Measurements from ENCODE around the gene COL21A1.

The COL21A1 gene

GRCh38 chr6:56091159-56091869 lies 156.1 kb downstream of the COL21A1 start:
- WGBS (ENCODE audit: insufficient coverage, insufficient read length), result no CpG with 5 or more reads among the region's 3 CpGs
- Histone ChIP-seq H3K36me3 (ENCODE audit: control insufficient read depth, insufficient read depth, low read length) (no peaks in the 10 kb centered on the region), H3K9me3 (ENCODE audit: control insufficient read depth, insufficient read depth, low read length) (no peaks in the 10 kb centered on the region), H3K4me3 (ENCODE audit: low read length) (no peak overlapping the region), H3K27ac (ENCODE audit: low read length) (no peak overlapping the region), H3K4me1 (ENCODE audit: control insufficient read depth, insufficient read depth, low read length) (no peaks in the 10 kb centered on the region), H3K27me3 (ENCODE audit: control insufficient read depth, insufficient read depth, low read length) (no peaks in the 10 kb centered on the region)
- no peak for DNase-seq (ENCODE audit: low read depth, low spot score)

- Histone ChIP-seq H3K4me1 (ENCODE audit: control insufficient read depth, insufficient read depth, low read length) (no peaks in the 10 kb centered on the region), H3K36me3 (ENCODE audit: control insufficient read depth, insufficient read depth, low read length) (no peaks in the 10 kb centered on the region), H3K27me3 (ENCODE audit: control insufficient read depth, insufficient read depth, low read length) (no peaks in the 10 kb centered on the region), H3K9me3 (ENCODE audit: control insufficient read depth, insufficient read depth, low read length) (no peaks in the 10 kb centered on the region), H3K4me3 (ENCODE audit: low read length) (no peak overlapping the region), H3K27ac (ENCODE audit: low read length) (no peak overlapping the region)
- WGBS (ENCODE audit: insufficient coverage, insufficient read length), result no CpG with 5 or more reads among the region's 4 CpGs
- no peak for DNase-seq (ENCODE audit: low read depth, low spot score)
These were observed 158.7 kb downstream of the COL21A1 start for GRCh38 chr6:56088641-56089040.

DNA sequence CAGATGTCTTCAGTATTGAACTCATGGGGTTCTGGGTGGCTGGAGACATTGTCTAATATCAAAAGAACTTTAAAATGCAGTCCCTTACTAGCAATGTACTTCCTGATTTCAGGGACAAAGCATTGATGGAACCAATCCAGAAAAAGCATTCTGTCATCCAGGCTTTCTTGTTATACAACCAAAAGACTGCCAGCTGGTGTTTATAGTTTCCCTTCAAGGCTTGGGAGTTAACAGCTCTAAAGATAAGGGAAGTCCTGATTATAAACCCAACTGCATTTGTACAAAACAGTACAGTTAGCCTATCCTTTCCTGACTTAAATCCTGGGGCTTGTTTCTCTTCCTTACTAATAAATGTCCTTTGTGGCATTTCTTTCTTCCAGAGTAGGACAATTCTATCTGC lies 160.0 kb downstream of the COL21A1 start:
- no peaks in the 10 kb centered on the region for H3K36me3 ChIP-seq (ENCODE audit: control insufficient read depth, insufficient read depth, low read length)
- no peak overlapping the region for H3K27ac ChIP-seq (ENCODE audit: low read length)
- no peak for DNase-seq (ENCODE audit: low read depth, low spot score)
- H3K9me3 ChIP-seq (ENCODE audit: control insufficient read depth, insufficient read depth, low read length), result no peaks in the 10 kb centered on the region
- H3K27me3 ChIP-seq (ENCODE audit: control insufficient read depth, insufficient read depth, low read length), result no peaks in the 10 kb centered on the region
- no peak overlapping the region for H3K4me3 ChIP-seq (ENCODE audit: low read length)
- H3K4me1 ChIP-seq (ENCODE audit: control insufficient read depth, insufficient read depth, low read length), result no peaks in the 10 kb centered on the region

DNA sequence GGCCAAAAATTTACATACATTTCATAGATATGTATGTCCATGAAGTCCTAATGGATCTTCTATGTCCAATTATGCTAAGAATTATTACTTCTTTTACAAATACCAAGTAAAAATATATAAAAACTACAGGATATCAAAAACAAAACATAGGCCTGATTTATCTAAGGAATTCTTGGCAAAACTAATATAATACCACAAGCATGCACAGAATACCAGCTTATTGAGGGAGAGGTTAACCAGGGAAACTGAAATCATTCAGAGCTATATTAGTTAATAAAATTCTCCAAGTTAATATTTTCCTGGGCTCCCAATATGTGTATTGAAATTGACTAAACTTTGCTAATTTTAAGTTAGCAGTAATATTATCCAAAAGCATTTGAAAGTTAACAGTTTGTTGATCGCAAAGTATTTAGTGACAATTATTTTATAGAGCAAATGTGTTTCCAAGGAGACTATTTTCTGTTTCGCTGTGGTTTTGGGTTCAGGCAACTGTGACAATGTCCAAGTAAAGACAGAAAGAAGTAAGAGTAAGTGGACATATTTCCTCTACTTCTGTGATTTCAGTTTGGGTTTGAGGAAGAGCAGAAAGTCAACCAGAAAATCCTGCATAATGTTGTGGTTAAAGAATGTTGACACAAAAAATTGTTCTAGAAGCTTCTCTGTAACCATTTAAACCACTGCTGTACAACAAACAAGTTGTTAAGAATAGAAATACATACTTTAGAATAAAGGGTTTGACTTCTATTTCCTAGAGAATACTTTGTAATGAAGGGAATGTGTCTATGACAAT lies 167.4 kb downstream of the COL21A1 start:
- WGBS (ENCODE audit: insufficient coverage, insufficient read length), result no CpG with 5 or more reads among the region's 2 CpGs
- Histone ChIP-seq H3K27me3 (ENCODE audit: control insufficient read depth, insufficient read depth, low read length) (no peaks in the 10 kb centered on the region), H3K36me3 (ENCODE audit: control insufficient read depth, insufficient read depth, low read length) (no peaks in the 10 kb centered on the region), H3K9me3 (ENCODE audit: control insufficient read depth, insufficient read depth, low read length) (no peaks in the 10 kb centered on the region), H3K4me1 (ENCODE audit: control insufficient read depth, insufficient read depth, low read length) (no peaks in the 10 kb centered on the region), H3K4me3 (ENCODE audit: low read length) (no peak overlapping the region), H3K27ac (ENCODE audit: low read length) (no peak overlapping the region)
- no peak for DNase-seq (ENCODE audit: low read depth, low spot score)

GRCh38 chr6:56076033-56076432 lies 171.3 kb downstream of the COL21A1 start:
- Histone ChIP-seq H3K27me3 (ENCODE audit: control insufficient read depth, insufficient read depth, low read length) (no peaks in the 10 kb centered on the region), H3K4me1 (ENCODE audit: control insufficient read depth, insufficient read depth, low read length) (no peaks in the 10 kb centered on the region), H3K4me3 (ENCODE audit: low read length) (no peak overlapping the region), H3K9me3 (ENCODE audit: control insufficient read depth, insufficient read depth, low read length) (no peaks in the 10 kb centered on the region), H3K36me3 (ENCODE audit: control insufficient read depth, insufficient read depth, low read length) (no peaks in the 10 kb centered on the region), H3K27ac (ENCODE audit: low read length) (no peak overlapping the region)
- DNase-seq (ENCODE audit: low read depth, low spot score), result no peak

DNA sequence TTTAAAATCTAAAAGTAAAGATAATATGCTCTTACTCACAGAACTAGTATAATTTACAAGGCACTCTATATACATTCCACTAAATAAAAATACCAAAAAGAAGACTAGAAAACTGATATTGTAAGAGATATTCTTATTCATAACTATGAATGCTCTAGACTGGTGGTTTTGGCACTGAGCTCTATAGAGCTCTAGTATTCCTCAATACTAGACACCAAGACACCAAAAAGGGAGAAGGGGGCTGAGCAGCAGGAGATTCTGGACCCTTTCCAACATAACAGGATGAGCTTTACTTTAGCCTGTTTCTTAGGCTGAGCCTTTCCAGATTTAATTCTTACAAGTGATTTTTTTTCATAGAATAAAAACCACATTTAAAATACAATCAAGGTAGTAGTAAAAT lies 173.6 kb downstream of the COL21A1 start:
- H3K9me3 ChIP-seq (ENCODE audit: control insufficient read depth, insufficient read depth, low read length), result no peaks in the 10 kb centered on the region
- H3K36me3 ChIP-seq (ENCODE audit: control insufficient read depth, insufficient read depth, low read length), result no peaks in the 10 kb centered on the region
- no peak overlapping the region for H3K4me3 ChIP-seq (ENCODE audit: low read length)
- H3K27ac ChIP-seq (ENCODE audit: low read length), result no peak overlapping the region
- DNase-seq (ENCODE audit: low read depth, low spot score), result no peak
- no peaks in the 10 kb centered on the region for H3K4me1 ChIP-seq (ENCODE audit: control insufficient read depth, insufficient read depth, low read length)
- H3K27me3 ChIP-seq (ENCODE audit: control insufficient read depth, insufficient read depth, low read length), result no peaks in the 10 kb centered on the region

DNA sequence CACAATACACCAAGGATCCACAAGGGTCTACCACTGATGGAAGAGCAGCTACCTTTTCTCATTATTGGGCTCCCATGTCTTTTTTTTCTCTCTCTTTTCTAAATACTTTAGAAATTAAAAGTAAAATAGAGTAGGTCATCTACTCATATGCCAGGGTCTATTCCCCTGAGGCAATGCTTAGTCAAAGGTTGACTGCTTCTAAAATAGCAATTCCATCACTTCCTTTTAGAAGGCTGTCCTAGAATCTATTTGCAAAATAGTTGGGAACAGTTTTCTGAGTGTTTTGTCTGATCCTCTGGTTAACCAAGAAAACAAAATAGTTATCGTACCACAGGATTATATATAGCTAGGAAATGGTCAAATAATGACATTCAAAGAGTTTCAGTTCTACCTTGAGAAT lies 174.1 kb downstream of the COL21A1 start:
- Histone ChIP-seq H3K4me3 (ENCODE audit: low read length) (no peak overlapping the region), H3K4me1 (ENCODE audit: control insufficient read depth, insufficient read depth, low read length) (no peaks in the 10 kb centered on the region), H3K27ac (ENCODE audit: low read length) (no peak overlapping the region), H3K27me3 (ENCODE audit: control insufficient read depth, insufficient read depth, low read length) (no peaks in the 10 kb centered on the region), H3K36me3 (ENCODE audit: control insufficient read depth, insufficient read depth, low read length) (no peaks in the 10 kb centered on the region), H3K9me3 (ENCODE audit: control insufficient read depth, insufficient read depth, low read length) (no peaks in the 10 kb centered on the region)
- WGBS (ENCODE audit: insufficient coverage, insufficient read length), result no CpG with 5 or more reads among the region's 1 CpG
- DNase-seq (ENCODE audit: low read depth, low spot score), result no peak

GRCh38 chr6:56072856-56073255 lies 174.5 kb downstream of the COL21A1 start:
- Histone ChIP-seq H3K27ac (ENCODE audit: low read length) (no peak overlapping the region), H3K4me1 (ENCODE audit: control insufficient read depth, insufficient read depth, low read length) (no peaks in the 10 kb centered on the region)
- WGBS (ENCODE audit: insufficient coverage, insufficient read length), result no CpG with 5 or more reads among the region's 1 CpG

DNA sequence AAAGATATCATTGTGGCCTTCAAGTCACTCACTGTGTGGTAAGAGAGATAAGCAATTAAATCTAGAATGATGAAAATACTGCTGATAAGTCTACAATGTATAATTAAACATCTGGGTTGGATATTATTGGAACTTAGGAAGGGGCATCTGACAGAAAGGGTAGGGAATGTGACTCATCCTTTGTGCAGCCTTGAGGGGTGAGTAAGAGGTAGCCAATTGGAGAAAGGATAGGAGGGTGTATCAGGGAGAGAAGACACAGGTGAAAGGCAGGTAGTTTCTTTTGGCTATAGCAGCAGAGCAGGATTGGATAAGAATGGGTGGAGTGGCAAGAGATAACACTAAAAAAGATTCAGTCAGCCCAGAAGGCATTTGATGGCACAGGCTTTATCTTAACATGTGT lies 182.0 kb downstream of the COL21A1 start:
- no peak overlapping the region for H3K27ac ChIP-seq (ENCODE audit: low read length)
- DNase-seq (ENCODE audit: low read depth, low spot score), result no peak
- H3K4me3 ChIP-seq (ENCODE audit: low read length), result no peak overlapping the region
- H3K4me1 ChIP-seq (ENCODE audit: control insufficient read depth, insufficient read depth, low read length), result no peaks in the 10 kb centered on the region
- H3K9me3 ChIP-seq (ENCODE audit: control insufficient read depth, insufficient read depth, low read length), result no peaks in the 10 kb centered on the region
- H3K36me3 ChIP-seq (ENCODE audit: control insufficient read depth, insufficient read depth, low read length), result no peaks in the 10 kb centered on the region
- H3K27me3 ChIP-seq (ENCODE audit: control insufficient read depth, insufficient read depth, low read length), result no peaks in the 10 kb centered on the region

More at GRCh38 chr6:56072856-56073255, 174.5 kb downstream of the COL21A1 start:
- H3K36me3 ChIP-seq (ENCODE audit: control insufficient read depth, insufficient read depth, low read length), result no peaks in the 10 kb centered on the region
- no peak overlapping the region for H3K4me3 ChIP-seq (ENCODE audit: low read length)
- no peaks in the 10 kb centered on the region for H3K27me3 ChIP-seq (ENCODE audit: control insufficient read depth, insufficient read depth, low read length)
- no peak for DNase-seq (ENCODE audit: low read depth, low spot score)
- no peaks in the 10 kb centered on the region for H3K9me3 ChIP-seq (ENCODE audit: control insufficient read depth, insufficient read depth, low read length)

- Histone ChIP-seq H3K27ac (ENCODE audit: low read length) (no peak overlapping the region), H3K4me3 (ENCODE audit: low read length) (no peak overlapping the region), H3K27me3 (ENCODE audit: control insufficient read depth, insufficient read depth, low read length) (no peaks in the 10 kb centered on the region), H3K4me1 (ENCODE audit: control insufficient read depth, insufficient read depth, low read length) (no peaks in the 10 kb centered on the region), H3K9me3 (ENCODE audit: control insufficient read depth, insufficient read depth, low read length) (no peaks in the 10 kb centered on the region), H3K36me3 (ENCODE audit: control insufficient read depth, insufficient read depth, low read length) (no peaks in the 10 kb centered on the region)
- WGBS (ENCODE audit: insufficient coverage, insufficient read length), result no CpG with 5 or more reads among the region's 1 CpG
- no peak for DNase-seq (ENCODE audit: low read depth, low spot score)
These were observed 184.5 kb downstream of the COL21A1 start for GRCh38 chr6:56062836-56063235.

- no peaks in the 10 kb centered on the region for H3K9me3 ChIP-seq (ENCODE audit: control insufficient read depth, insufficient read depth, low read length)
- no peak overlapping the region for H3K27ac ChIP-seq (ENCODE audit: low read length)
- H3K27me3 ChIP-seq (ENCODE audit: control insufficient read depth, insufficient read depth, low read length), result no peaks in the 10 kb centered on the region
- no peak for DNase-seq (ENCODE audit: low read depth, low spot score)
- no CpG with 5 or more reads among the region's 2 CpGs for WGBS (ENCODE audit: insufficient coverage, insufficient read length)
- no peaks in the 10 kb centered on the region for H3K36me3 ChIP-seq (ENCODE audit: control insufficient read depth, insufficient read depth, low read length)
- H3K4me1 ChIP-seq (ENCODE audit: control insufficient read depth, insufficient read depth, low read length), result no peaks in the 10 kb centered on the region
- H3K4me3 ChIP-seq (ENCODE audit: low read length), result no peak overlapping the region
These were observed 188.7 kb downstream of the COL21A1 start for GRCh38 chr6:56058636-56059035.
